Heart left ventricle (tissue), 16 donors: Measurements from ENCODE around the gene VSTM5. TPM values are rescaled to one million over a fixed set of nuclear protein-coding genes. Genes with fewer than 3 reads are reported as not detected.

Experiments used
- ATAC-seq, 4 donors: fragments of 200-7000 bp; cut with Tn5 transposase; one replicate each; pipeline ENCODE4 v1.9.1; 2020 to 2022; ENCODE audit warnings: moderate library complexity in 4 of 4, mild to moderate bottlenecking in 3 of 4, moderate number of reproducible peaks in 1 of 4
- DNase-seq, 5 donors: peaks; one replicate each; pipeline ENCODE4 v3.0.0-alpha.2; 2020
- H3K27ac ChIP-seq, 12 donors: fragments of 200-600 bp; sonication (generic) in 4 of 12; one replicate each; pipeline versions ENCODE4 v1.5.0 to v1.8.0; 2016 to 2022; ENCODE audit warnings: mild to moderate bottlenecking in 2 of 12
- H3K27me3 ChIP-seq, 9 donors: fragments of 200-600 bp; sonication (generic) in 2 of 9; one replicate each; pipeline versions ENCODE4 v1.5.1 to v1.8.0; 2016 to 2022; ENCODE audit warnings: mild to moderate bottlenecking in 3 of 9
- H3K36me3 ChIP-seq, 9 donors: fragments of 200-600 bp; sonication (generic) in 2 of 9; one replicate each; pipeline versions ENCODE4 v1.5.0 to v1.8.0; 2018 to 2022; ENCODE audit warnings: mild to moderate bottlenecking in 2 of 9
- H3K4me1 ChIP-seq, 12 donors: fragments of 200-600 bp; sonication (generic) in 4 of 12; one replicate each; pipeline versions ENCODE4 v1.5.0 to v1.8.0; 2016 to 2022; ENCODE audit warnings: mild to moderate bottlenecking in 3 of 12
- H3K4me3 ChIP-seq, 12 donors: fragments of 200-600 bp; sonication (generic) in 4 of 12; one replicate each; pipeline versions ENCODE4 v1.5.0 to v1.8.0; 2017 to 2022; ENCODE audit warnings: mild to moderate bottlenecking in 9 of 12, moderate library complexity in 4 of 12
- H3K9me3 ChIP-seq, 12 donors: fragments of 200-600 bp; sonication (generic) in 4 of 12; one replicate each; pipeline versions ENCODE4 v1.5.0 to v1.8.0; 2016 to 2022; ENCODE audit warnings: mild to moderate bottlenecking in 1 of 12
- POLR2A ChIP-seq, 2 donors: fragments of 450-650 bp; IDR thresholded peaks; one replicate each; pipeline ENCODE4 v1.6.1; 2017; ENCODE audit warnings: antibody characterized with exemption in 2 of 2, mild to moderate bottlenecking in 2 of 2, moderate library complexity in 2 of 2
- WGBS, 4 donors: extraction: QIAGEN DNeasy Blood & Tissue Kit in 2 of 4; methylation state at CpG; one replicate each; pipeline versions ENCODE4 v1.1.5 to v1.1.7; 2013 to 2018; 5-methylcytosine and 5-hydroxymethylcytosine counted together
- intact Hi-C, 10 donors: fragments of 100-400 bp; cut with DNase I; formaldehyde crosslinking; loops; one replicate each; pipeline versions ENCODE4 v1.11.1 to v1.14.2; 2022
- long read RNA-seq, 3 donors: library from polyadenylated mRNA; unstranded; transcript quantifications; one replicate each; pipeline ENCODE4 v2.0.0, GENCODE V29; 2020 to 2021
- polyA plus RNA-seq, 2 donors: library from polyadenylated mRNA; stranded (reverse); fragments of 200-250 nt; gene quantifications; one replicate each; pipeline ENCODE4 v1.2.3, GENCODE V29; 2013
- total RNA-seq, 9 donors: library from RNA; depleted of rRNA in 2 of 9; stranded (reverse); fragments of >200 nt in 2 of 9; fragmentation: NEBNext Ultra II Directional in 3 of 9; extraction: Animal tissue kit (Norgen Biotek cat#: 25700) in 3 of 9; gene quantifications; one replicate each; pipeline versions ENCODE4 v1.1.0 to v1.2.4, GENCODE V29; 2016 to 2023
- TF ChIP-seq, protein P1 (sequence below), 12 donors: fragments of 200-600 bp; sonication (generic) in 4 of 12; IDR thresholded peaks; one replicate each; pipeline versions ENCODE4 v1.5.0 to v1.8.0; 2018 to 2022; ENCODE audit warnings: antibody characterized with exemption in 12 of 12, mild to moderate bottlenecking in 5 of 12
- donor health status: ischemic (EF 13 %, LVEDD 7.1; RV severe dilation, severe dysfunction).
- donor health status: healthy with polysubstance abuse.
- donor health status: DM: no; HTN: yes; CAD: no.
- donor health status: DM: no; HTN: no; CAD: no.
- donor health status: ischemic (EF 25% LVEDD 6.9; RV normal size, moderate dysfunction).
- donor health status: ischemic (EF 25% LVEDD 5.7; RV mildly dilated, moderate dysfunction).
- donor health status: healthy.
- donor health status: DM: yes; HTN: yes; CAD: no.
- donor health status: ischemic (EF 35%, LVEDD 5.7; RV mildly dilated, moderate dysfunction).
- donor health status: nonischemic (EF 11% LVEDD 7.7; RV severe dilation, severe dysfunction).
- donor health status: DM: yes; HTN: yes; CAD: no.
- donor health status: PGD.
- donor health status: ischemic (EF 29% LVEDD 5.4; RV normal size, mild dysfunction).
- donor health status: nonischemic (EF 23%, LVEDD 6.1; RV moderate dilation, normal function).

VSTM5 gene, protein sequence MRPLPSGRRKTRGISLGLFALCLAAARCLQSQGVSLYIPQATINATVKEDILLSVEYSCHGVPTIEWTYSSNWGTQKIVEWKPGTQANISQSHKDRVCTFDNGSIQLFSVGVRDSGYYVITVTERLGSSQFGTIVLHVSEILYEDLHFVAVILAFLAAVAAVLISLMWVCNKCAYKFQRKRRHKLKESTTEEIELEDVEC
- total RNA-seq: under 1 TPM in 2 of 9 donors, not detected in 7; 0.10 to 0.16 TPM
- polyA plus RNA-seq: under 1 TPM; 0.04 to 0.07 TPM
- long read RNA-seq, donor 1: 0 reads
- long read RNA-seq, donor 2: 0 reads
- long read RNA-seq, donor 3: 0 reads

DNA sequence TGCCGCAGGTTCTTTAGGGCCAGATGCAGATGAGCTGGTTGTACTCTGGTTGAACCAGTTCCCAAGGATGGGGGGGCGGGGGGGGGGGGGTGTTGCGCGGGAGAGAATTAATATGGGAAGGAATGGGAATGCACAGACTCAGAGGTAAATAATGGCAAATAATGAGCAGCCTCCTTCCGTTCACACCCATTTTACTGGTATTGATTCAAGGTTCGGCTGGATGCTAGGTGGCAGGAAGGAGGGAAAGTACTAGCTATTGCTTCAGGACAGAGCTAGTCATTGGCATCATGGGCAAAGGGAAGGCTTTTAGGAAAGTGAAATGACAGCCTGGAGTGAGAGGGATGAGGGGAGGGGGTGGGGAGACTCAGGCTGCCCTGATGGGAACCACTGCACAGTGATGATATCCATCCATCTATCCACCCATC is at the start of gene VSTM5:
Gene VSTM5, minus strand, starts transcription at position 25 of the 425 bp plus-strand sequence. CDS start 116 bp downstream, outside the sequence.
- Histone ChIP-seq H3K27ac (peak within 1 kb of the TSS in 6 of 12 donors; percentile 19 to 62 (median 38)), H3K27me3 (peaks cover 0 to 13% (median 0%) of the 10 kb centered on the region in 9 donors), H3K4me3 (peak within 1 kb of the TSS; percentile 41 to 67 (median 59)), H3K36me3 (no peaks in the 10 kb centered on the region), H3K4me1 (peaks cover 0 to 13% (median 5%) of the 10 kb centered on the region in 12 donors), H3K9me3 (no peaks in the 10 kb centered on the region)
- ATAC-seq: no peak
- TF ChIP-seq POLR2A (IDR thresholded peaks at IDR 0.05): no peak
- TF ChIP-seq, protein P1, sequence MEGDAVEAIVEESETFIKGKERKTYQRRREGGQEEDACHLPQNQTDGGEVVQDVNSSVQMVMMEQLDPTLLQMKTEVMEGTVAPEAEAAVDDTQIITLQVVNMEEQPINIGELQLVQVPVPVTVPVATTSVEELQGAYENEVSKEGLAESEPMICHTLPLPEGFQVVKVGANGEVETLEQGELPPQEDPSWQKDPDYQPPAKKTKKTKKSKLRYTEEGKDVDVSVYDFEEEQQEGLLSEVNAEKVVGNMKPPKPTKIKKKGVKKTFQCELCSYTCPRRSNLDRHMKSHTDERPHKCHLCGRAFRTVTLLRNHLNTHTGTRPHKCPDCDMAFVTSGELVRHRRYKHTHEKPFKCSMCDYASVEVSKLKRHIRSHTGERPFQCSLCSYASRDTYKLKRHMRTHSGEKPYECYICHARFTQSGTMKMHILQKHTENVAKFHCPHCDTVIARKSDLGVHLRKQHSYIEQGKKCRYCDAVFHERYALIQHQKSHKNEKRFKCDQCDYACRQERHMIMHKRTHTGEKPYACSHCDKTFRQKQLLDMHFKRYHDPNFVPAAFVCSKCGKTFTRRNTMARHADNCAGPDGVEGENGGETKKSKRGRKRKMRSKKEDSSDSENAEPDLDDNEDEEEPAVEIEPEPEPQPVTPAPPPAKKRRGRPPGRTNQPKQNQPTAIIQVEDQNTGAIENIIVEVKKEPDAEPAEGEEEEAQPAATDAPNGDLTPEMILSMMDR (IDR thresholded peaks at IDR 0.05): no peak
- intact Hi-C loops: no loop called here
- WGBS, 4 donors: 26 to 29% (median 28%) methylated on average over 4 to 6 of the region's 6 CpGs
- DNase-seq: no peak

GRCh38 chr11:93895106-93895862 is 44.9 kb upstream of the VSTM5 start:
- peak in 1 of 5 donors; percentile 16 for DNase-seq
- Histone ChIP-seq H3K36me3 (no peaks in the 10 kb centered on the region), H3K27me3 (peaks cover 0 to 8% (median 0%) of the 10 kb centered on the region in 9 donors), H3K27ac (no peak overlapping the region), H3K4me1 (no peaks in the 10 kb centered on the region), H3K9me3 (no peaks in the 10 kb centered on the region), H3K4me3 (no peak overlapping the region)
- ATAC-seq: peak in 3 of 4 donors; percentile 46 to 72 (median 66)
- TF ChIP-seq, protein P1 (IDR thresholded peaks at IDR 0.05): peak; percentile 45 to 80 (median 63)
- TF ChIP-seq POLR2A (IDR thresholded peaks at IDR 0.05): no peak
- intact Hi-C loops: loop anchor here (2.0 to 10.0 kb wide), 11 partner anchors 520 to 710 kb away; partner anchors contain the start of genes ANKRD49 (in 1 of the 10) and MRE11 (in 1 of the 10)
- 42 to 52% (median 44%) methylated on average over 5 of the region's 5 CpGs for WGBS, 4 donors

GRCh38 chr11:93890391-93891051 is 40.1 kb upstream of the VSTM5 start:
- no peak for DNase-seq
- Histone ChIP-seq H3K27ac (no peak overlapping the region), H3K27me3 (peaks cover 0 to 5% (median 0%) of the 10 kb centered on the region in 9 donors), H3K9me3 (no peaks in the 10 kb centered on the region), H3K36me3 (no peaks in the 10 kb centered on the region), H3K4me3 (no peak overlapping the region), H3K4me1 (no peaks in the 10 kb centered on the region)
- TF ChIP-seq, protein P1 (IDR thresholded peaks at IDR 0.05): no peak
- TF ChIP-seq POLR2A (IDR thresholded peaks at IDR 0.05): no peak
- ATAC-seq: no peak
- WGBS, 4 donors: 75 to 77% (median 77%) methylated on average over 3 of the region's 3 CpGs
- intact Hi-C loops: loop anchor here in 5 of 10 donors (10.0 kb wide), 4 partner anchors 524 to 714 kb away; no protein-coding TSS in a partner anchor
